HL-60 (cell line): ENCODE results near the gene WNT2.

Source experiments
- DNase-seq, 2 experiments: peaks; one replicate each; pipeline ENCODE4 v3.0.0-alpha.2; 2010 to 2020; ENCODE audit warnings: low read depth in 1 of 2, low spot score in 1 of 2
- H3K27ac ChIP-seq: fragments of 250-450 bp; sonication (Bioruptor Pico); replicated peaks from 2 replicates; pipeline ENCODE4 v1.5.1; 2020; ENCODE audit warnings: mild to moderate bottlenecking, moderate library complexity
- H3K27me3 ChIP-seq: fragments of 250-450 bp; sonication (Bioruptor Pico); 2 replicates; pipeline ENCODE4 v1.5.1; 2021; ENCODE audit warnings: mild to moderate bottlenecking, moderate library complexity; ENCODE audit not compliant: insufficient read depth, poor library complexity, severe bottlenecking
- H3K4me3 ChIP-seq: replicated peaks from 2 replicates; pipeline ENCODE4 v1.5.1; 2011; ENCODE audit warnings: mild to moderate bottlenecking, control low read depth, low read length; ENCODE audit not compliant: insufficient read depth
- GABPA ChIP-seq: IDR thresholded peaks from 2 replicates; pipeline ENCODE4 v1.6.1; 2012; ENCODE audit warnings: low read depth
- POLR2AphosphoS5 ChIP-seq: IDR thresholded peaks from 2 replicates; pipeline ENCODE4 v1.6.1; 2012; ENCODE audit warnings: low read depth
- SPI1 ChIP-seq: IDR thresholded peaks from 2 replicates; pipeline ENCODE4 v1.6.1; 2012; ENCODE audit warnings: low read depth, mild to moderate bottlenecking, borderline replicate concordance
- TF ChIP-seq, protein P1 (sequence below): IDR thresholded peaks from 2 replicates; pipeline ENCODE4 v1.6.1; 2012; ENCODE audit warnings: low read depth; ENCODE audit not compliant: insufficient replicate concordance
- TF ChIP-seq, protein P2 (sequence below): IDR thresholded peaks from one replicate; pipeline ENCODE4 v1.5.1; 2011; ENCODE audit warnings: low read length, control low read depth, inconsistent platforms; ENCODE audit not compliant: insufficient read depth

Gene WNT2

DNA sequence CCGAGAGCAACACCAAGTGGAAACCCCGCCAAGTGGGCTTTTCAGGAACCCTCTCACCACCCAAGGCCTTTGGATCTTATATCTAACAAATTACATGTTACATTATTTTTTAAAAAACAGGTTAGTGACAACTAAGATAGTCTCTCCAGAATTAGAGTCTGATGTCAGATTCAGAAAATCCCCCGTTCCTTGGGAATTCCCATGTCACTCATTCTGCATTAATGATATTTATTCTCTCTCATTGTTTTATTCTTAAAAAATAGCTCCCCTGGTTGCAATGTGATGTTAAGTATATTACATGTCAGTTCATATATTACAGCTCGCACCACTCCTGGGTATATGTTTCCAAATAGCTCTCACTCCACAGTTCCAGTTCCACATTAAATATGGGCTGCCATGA is 81.8 kb downstream of the WNT2 start:
- Histone ChIP-seq H3K27me3 (no peaks in the 10 kb centered on the region), H3K4me3 (no peak overlapping the region), H3K27ac (no peak overlapping the region)
- no peak for TF ChIP-seq GABPA
- TF ChIP-seq, protein P1, sequence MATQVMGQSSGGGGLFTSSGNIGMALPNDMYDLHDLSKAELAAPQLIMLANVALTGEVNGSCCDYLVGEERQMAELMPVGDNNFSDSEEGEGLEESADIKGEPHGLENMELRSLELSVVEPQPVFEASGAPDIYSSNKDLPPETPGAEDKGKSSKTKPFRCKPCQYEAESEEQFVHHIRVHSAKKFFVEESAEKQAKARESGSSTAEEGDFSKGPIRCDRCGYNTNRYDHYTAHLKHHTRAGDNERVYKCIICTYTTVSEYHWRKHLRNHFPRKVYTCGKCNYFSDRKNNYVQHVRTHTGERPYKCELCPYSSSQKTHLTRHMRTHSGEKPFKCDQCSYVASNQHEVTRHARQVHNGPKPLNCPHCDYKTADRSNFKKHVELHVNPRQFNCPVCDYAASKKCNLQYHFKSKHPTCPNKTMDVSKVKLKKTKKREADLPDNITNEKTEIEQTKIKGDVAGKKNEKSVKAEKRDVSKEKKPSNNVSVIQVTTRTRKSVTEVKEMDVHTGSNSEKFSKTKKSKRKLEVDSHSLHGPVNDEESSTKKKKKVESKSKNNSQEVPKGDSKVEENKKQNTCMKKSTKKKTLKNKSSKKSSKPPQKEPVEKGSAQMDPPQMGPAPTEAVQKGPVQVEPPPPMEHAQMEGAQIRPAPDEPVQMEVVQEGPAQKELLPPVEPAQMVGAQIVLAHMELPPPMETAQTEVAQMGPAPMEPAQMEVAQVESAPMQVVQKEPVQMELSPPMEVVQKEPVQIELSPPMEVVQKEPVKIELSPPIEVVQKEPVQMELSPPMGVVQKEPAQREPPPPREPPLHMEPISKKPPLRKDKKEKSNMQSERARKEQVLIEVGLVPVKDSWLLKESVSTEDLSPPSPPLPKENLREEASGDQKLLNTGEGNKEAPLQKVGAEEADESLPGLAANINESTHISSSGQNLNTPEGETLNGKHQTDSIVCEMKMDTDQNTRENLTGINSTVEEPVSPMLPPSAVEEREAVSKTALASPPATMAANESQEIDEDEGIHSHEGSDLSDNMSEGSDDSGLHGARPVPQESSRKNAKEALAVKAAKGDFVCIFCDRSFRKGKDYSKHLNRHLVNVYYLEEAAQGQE, result no peak
- DNase-seq, result no peak

DNA sequence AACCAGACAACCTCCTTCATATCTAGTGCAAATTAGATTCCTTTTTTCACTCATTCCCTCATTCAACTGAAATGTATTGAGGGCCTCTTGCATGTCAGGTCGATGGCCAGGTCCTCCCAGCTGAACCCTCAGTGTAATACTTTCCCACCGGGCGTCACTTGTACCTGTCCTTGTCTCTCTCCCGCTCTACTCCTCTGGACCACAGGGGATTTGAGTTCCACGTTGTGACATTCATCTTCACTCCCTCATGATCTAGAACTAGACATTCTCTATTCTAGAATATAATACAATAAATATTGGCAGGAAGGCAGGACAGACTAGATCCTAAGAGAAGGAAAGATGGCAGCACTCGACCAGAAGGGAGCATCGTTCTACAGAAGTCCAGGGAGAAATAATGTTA is 83.9 kb downstream of the WNT2 start:
- TF ChIP-seq GABPA (no peak), SPI1 (no peak), POLR2AphosphoS5 (no peak)
- TF ChIP-seq, protein P2, sequence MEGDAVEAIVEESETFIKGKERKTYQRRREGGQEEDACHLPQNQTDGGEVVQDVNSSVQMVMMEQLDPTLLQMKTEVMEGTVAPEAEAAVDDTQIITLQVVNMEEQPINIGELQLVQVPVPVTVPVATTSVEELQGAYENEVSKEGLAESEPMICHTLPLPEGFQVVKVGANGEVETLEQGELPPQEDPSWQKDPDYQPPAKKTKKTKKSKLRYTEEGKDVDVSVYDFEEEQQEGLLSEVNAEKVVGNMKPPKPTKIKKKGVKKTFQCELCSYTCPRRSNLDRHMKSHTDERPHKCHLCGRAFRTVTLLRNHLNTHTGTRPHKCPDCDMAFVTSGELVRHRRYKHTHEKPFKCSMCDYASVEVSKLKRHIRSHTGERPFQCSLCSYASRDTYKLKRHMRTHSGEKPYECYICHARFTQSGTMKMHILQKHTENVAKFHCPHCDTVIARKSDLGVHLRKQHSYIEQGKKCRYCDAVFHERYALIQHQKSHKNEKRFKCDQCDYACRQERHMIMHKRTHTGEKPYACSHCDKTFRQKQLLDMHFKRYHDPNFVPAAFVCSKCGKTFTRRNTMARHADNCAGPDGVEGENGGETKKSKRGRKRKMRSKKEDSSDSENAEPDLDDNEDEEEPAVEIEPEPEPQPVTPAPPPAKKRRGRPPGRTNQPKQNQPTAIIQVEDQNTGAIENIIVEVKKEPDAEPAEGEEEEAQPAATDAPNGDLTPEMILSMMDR, result no peak
- TF ChIP-seq, protein P1, result no peak
- no peaks in the 10 kb centered on the region for H3K27me3 ChIP-seq
- DNase-seq, result no peak
- no peak overlapping the region for H3K27ac ChIP-seq
- H3K4me3 ChIP-seq, result no peak overlapping the region

DNA sequence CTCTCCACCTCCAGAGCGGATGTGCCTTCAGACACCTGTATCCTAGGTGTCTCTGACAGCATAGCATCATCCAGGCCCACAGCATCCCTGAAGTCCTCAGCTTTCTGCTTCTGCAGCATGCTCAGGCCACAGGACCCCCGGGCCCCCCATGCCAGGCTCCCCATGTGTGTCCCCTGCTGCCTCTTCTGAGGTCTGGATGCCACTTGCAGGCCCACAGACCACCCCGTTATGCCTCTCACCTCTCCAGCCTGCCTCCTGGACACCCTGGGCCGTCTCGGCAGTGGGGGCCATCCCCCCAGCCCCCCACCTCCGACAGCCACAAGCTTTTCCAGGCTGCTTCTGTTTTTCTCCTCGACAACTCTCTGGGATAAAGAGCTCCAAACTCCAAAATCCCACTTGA is 84.4 kb downstream of the WNT2 start:
- no peak overlapping the region for H3K27ac ChIP-seq
- TF ChIP-seq, protein P1, result no peak
- TF ChIP-seq, protein P2, result no peak
- H3K27me3 ChIP-seq, result no peaks in the 10 kb centered on the region
- H3K4me3 ChIP-seq, result no peak overlapping the region
- DNase-seq, result no peak

DNA sequence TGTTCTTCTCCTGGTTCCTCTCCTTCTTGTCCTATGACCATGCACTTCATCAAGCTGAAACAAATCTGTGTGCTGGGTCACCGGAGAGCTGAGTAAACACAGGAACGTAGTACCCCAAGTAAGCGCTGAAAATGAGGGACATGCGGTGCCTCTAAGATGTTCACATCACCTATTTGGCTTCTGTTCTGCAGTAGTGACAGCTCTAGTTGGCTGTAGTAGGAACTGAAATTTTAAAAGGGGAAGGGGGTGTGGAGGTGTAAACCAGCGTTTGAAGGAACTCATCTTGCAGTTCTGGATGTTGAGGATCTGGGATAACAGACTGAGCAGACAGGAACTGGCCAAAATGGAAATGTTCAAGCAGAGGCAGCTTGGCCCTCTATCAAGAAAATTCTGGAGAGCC is 85.2 kb downstream of the WNT2 start:
- Histone ChIP-seq H3K27me3 (no peaks in the 10 kb centered on the region), H3K4me3 (no peak overlapping the region), H3K27ac (no peak overlapping the region)
- TF ChIP-seq GABPA (no peak), POLR2AphosphoS5 (no peak), SPI1 (no peak; the same call in 1 of the 2 replicates)
- TF ChIP-seq, protein P2, result no peak
- TF ChIP-seq, protein P1, result no peak
- DNase-seq, result no peak
